OCI-LY1 (cell line): ENCODE results near the gene GLT6D1.

Experiments used
- CTCF ChIP-seq: fragments of 200-600 bp; sonication (generic), shearing (Covaris generic); IDR thresholded peaks from 2 replicates; pipeline ENCODE4 v1.5.1; 2017; ENCODE audit warnings: mild to moderate bottlenecking, antibody characterized with exemption, low read length, moderate library complexity, mixed read lengths
- EZH2 ChIP-seq: fragments of 200-600 bp; sonication (generic), shearing (Covaris generic); IDR thresholded peaks from 2 replicates; pipeline ENCODE4 v1.8.0; 2017; ENCODE audit warnings: borderline replicate concordance, mixed run types, mild to moderate bottlenecking, antibody characterized with exemption, low read length, moderate library complexity, mixed read lengths

- TF ChIP-seq CTCF (no peak), EZH2 (no peak)
Measured at GRCh38 chr9:135588886-135589595, 50.3 kb downstream of the GLT6D1 start.
